UCSD-AML1 (cell line): ENCODE data around the gene ATP2B2.
"Not testable (repeated sequence)": the region's sequence is repeated elsewhere in the genome, so short reads cannot be mapped to it uniquely, and the experiment has no call there.

Source experiments
- DNase-seq: peaks from one replicate; lab custom pipeline; 2025; ENCODE audit not compliant: unreplicated experiment; lab: John Stamatoyannopoulos, UW

The ATP2B2 gene

DNA sequence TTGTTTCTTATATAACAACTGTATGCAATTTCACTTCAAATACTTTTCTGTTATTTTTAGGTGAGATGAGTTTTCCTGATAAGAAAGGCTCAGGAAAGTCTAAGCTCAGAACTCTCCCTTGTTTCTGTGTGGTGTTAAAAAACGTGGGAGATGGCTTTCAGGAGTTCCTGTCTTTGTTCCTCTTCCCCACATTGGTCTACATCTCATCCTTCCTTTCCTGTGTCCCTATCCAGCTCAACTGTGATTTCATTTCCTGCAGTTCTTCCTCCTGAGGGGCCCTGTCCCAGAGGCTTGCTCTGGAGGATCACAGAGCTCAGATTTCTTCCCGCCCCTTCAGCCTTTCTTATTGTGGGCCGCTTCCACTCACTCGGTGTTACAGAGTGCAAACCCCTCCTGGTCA, 195.7 kb downstream of the ATP2B2 start:
- DNase-seq, result no peak

DNA sequence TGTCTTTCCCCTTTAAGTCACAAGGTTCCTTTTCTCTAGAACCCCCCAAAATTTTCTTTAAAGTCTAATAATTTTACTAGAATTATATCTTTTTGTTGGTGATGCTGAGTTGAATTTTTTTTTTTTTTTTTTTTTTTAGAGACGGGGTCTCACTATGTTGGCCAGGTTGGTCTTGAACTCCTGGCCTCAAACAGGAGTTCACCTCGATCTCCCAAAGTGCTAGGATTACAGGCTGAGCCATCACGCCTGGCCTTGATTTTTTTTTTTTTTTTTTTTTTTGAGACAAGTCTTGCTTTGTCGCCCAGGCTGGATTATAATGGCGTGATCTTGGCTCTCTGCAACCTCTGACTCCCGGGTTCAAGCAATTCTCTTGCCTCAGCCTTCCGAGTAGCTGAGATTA, 196.7 kb downstream of the ATP2B2 start:
- DNase-seq, result no peak

DNA sequence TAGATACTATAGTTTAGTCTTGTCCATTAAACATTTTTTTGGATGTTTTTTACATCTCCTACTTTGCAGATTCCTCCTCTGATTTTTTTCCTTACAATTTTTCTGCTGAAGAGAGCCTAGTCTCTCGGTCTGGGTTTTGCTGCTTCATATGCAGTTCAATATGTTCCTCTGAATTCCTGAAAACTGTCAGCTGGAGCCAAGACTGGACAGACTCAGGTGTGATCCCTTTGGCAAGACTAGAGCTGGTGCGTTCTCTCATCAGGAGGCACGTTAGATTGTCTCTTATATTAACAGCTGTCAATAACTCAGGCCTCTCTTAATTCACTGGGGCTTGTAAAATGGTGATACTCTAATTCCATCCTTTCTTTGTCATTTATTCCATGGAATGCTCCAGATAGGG, 199.2 kb downstream of the ATP2B2 start:
- DNase-seq, result no peak

DNA sequence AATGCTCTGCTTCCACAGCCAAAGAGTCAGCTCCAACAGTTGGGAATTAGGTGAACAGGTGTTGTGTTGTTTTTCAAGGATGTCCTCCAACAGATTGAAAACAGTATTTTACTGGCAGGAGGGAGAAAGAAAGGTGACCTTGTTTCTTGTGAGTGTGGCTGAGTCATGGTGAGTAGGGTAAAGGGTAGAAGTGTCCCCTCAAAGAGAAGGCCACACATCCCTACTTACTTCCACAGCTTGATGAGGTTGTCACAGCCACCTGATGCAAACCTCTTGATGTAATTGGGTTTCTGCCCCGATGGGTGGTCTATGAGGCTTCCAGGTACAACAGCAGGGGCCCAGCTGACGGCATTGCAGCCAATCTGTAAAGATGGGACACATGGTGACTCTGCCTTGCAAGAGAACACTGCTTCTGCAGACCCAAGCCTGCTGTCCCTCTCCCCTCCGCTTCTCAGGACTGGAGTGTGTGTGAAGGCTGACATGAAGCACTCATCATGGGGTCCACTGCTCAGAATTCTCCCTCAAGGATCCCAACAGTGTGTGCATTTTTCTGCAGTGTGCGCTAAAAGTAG, 200.0 kb downstream of the ATP2B2 start:
- no peak for DNase-seq

DNA sequence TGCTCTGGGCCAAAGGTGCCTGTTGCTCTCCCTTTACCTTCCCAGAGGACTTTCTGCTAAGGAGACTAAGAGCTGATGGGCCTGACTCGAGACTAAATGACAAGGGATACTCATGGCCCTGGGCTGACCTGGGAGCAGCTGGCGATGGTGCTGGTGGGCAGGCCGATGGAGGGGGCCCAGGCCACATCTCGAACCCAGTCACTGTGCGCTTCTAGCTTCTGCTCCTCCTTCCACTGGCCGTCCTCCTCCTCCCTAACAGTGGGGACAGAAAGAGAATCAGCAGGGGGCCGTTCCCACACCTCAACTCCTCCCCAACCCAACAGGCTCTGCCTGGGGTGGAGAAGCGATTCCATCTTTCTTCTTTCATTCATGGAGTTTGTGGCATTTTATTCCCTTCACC, 200.5 kb downstream of the ATP2B2 start:
- no peak for DNase-seq

DNA sequence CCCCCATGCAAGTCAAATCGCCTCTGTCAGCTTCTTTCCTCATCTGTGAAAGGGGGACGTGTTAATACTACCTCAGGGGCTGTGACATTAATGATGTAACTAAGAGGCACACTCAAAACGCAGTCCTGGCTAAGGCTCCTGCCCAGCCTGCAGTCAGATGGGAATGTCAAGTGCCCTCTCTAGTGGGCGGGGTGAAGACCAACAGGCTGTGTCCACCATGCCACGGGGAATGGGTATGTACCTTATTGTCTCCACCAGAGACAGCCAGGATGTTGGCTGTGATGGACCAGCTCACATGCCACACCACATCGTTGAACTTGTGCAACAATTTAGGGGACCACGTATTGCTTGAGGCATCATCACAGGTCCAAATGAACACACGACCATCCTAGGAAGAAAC, 201.6 kb downstream of the ATP2B2 start:
- no peak for DNase-seq

DNA sequence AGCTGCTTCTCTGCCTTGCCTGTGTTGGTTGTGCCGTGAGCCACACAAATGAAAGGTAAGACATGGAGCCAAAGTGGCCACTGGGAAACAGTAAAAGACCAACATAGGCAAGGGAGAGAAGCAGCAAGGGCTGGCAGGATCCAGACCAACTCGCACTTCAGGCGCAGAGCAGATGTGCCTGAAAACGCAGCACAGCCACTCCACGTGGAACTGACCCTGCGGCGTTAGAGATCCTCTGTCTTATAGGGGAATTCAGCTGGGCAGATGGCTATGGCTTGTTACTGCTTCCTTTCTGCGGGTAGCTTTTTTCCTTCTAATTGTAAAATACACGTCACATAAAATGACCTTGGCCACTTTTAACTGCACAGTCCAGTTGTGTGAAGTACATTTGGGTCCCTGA, 202.3 kb downstream of the ATP2B2 start:
- DNase-seq, result no peak

DNA sequence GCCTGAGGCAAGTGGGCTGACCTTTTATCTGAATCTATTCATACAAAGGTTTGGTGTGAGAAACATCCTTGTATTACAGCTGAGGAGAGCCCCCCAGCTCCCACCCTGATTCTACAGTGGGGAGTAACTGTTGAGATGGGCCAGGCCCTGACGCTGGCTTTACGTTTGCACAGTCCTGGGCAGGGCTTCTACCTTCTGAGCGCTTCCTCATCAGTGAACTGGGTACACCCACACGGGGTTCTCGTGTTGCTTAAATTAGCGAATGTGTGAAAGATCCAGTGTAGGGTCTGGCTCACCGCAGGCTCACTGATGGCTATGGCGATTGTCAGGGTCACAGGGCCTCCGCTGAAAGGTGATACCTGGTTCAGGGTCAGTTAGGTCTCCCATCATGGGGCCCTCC, 205.3 kb downstream of the ATP2B2 start:
- no peak for DNase-seq

DNA sequence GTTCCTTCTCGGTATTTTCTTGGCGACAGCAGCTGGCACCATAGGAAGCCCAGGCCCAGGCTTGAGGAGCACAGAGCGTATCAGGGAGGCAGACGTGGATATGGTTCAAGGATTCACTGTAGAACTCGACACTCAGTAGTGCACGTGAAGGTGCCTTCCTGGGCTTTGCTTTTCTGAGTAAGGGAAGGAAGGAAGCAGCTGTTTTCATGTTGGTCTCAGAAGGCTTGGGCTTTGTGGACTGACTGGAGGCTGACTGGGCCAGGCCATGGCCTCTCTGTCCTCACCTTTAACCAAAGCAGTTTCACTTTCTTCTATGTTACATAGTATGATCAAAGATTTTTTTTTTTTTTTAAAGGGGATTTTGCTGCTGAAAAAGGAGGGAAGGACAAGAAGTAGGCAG, 205.7 kb downstream of the ATP2B2 start:
- no peak for DNase-seq

DNA sequence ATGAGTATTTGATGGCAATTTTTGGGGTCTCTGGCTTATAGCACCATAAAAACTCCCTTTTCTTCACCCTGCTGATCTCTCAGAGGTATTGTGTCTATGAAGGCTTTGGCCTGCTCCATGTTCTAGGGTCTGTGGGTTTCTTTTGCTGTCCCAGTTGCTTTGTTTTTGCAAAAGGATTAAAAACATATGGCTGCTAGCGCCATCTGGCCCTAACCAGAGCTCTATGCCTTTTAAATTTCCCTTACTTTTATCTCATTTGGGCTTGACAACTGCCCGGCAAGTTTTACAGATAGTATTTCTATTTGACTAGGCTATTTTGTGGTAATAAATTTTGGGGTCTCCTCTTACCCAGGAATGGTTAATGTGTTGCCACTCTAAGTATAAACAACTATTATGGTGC, 206.2 kb downstream of the ATP2B2 start:
- DNase-seq, result no peak

DNA sequence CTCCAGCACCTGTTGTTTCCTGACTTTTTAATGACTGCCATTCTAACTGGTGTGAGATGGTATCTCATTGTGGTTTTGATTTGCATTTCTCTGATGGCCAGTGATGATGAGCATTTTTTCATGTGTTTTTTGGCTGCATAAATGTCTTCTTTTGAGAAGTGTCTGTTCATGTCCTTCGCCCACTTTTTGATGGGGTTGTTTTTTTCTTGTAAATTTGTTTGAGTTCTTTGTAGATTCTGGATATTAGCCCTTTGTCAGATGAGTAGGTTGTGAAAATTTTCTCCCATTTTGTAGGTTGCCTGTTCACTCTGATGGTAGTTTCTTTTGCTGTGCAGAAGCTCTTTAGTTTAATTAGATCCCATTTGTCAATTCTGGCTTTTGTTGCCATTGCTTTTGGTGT, 207.3 kb downstream of the ATP2B2 start:
- DNase-seq, result not testable (repeated sequence)

DNA sequence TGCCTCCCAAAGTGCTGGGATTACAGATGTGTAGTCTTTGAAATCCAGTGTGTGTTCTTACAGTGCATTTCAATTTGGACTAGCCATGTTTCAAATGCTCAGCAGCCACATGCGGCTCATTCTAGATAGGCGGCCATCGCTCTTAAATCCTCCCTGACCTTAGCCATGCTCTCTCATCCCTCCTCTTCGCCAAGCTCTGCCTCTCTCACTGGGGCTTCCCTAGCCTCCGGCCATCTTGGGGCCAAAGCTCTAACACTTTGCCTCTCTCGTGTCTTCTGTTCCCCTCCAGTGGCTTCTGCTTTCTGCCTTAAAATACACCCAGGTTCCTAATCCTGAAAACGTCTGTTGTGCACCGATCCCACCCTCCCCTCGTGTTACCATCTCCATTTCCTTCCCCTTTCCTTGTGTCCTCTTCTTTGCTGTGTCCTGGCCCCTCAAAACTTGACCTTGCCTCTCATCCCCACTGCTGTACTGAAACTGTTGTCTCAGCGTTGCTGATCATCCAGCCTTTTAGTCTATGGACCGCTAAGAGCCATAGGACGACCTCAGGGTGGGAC, 211.3 kb downstream of the ATP2B2 start:
- DNase-seq, result no peak

DNA sequence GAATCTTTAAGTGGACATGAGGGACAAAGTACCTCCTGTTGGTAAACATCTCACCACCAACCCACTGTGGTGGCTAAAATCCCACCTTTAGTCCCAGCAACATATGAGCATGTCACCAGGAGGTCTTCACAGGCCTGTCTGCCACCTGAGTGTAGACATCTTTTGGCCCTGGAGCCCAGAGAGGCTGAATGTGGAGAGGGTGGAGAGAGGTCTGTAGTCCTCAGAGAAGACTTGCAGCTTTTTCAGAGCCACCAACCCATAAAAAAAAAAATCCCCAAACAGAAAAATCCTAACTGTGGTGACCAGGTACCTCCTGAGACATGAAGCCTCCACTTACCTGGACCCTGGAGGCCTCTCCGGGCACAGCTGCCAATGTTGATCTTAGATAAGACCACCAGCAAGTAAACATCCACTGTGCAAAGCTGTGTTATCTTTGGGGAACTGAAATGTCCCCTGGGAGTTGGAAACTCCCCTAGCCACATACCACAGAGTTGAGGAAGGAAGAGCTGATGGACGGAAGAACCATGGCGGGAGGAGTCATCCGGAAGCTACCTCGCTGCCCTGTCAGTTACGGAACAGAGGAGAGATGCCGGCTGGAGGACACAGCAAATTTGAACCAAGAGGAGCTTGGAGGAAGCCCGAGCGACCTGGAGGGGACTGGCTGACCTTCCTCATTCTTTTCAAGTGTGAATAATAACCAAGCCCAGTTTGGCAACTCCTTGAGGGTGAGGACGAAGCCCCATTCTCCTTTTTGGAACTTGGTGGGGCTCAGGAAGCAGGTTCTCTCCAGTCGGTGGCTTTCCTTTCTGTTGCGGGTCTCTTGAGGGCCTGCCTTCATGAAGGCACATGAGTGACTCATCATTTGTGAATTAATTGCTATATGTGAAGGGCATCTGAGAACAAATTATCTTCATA, 212.6 kb downstream of the ATP2B2 start, which contains the start of gene GHRL:
TSS of gene GHRL (minus strand) at position 443 of the 915 bp plus-strand sequence. CDS start 2,767 bp downstream, outside the sequence.
- DNase-seq, result peak; percentile 81

DNA sequence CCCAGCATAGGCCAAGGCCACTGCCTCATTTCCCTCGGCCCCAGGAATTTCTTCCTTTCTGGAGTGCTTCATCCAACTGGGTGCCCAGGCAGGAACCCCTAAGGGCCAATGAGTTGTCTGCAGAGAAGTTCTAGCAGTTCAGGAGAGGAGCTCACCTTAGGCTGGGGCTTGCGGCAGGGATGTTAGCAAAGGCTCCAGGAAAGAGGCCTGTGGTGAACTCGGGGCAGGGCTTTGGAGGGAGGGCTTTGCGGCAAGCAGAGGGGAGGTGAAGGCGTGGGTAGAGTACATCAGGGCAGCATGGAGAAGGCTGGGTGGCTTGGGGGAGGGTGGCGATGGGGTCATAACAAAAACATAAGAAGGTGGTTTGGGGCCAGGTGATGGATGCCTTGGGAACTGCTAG, 213.7 kb downstream of the ATP2B2 start:
- DNase-seq, result no peak

DNA sequence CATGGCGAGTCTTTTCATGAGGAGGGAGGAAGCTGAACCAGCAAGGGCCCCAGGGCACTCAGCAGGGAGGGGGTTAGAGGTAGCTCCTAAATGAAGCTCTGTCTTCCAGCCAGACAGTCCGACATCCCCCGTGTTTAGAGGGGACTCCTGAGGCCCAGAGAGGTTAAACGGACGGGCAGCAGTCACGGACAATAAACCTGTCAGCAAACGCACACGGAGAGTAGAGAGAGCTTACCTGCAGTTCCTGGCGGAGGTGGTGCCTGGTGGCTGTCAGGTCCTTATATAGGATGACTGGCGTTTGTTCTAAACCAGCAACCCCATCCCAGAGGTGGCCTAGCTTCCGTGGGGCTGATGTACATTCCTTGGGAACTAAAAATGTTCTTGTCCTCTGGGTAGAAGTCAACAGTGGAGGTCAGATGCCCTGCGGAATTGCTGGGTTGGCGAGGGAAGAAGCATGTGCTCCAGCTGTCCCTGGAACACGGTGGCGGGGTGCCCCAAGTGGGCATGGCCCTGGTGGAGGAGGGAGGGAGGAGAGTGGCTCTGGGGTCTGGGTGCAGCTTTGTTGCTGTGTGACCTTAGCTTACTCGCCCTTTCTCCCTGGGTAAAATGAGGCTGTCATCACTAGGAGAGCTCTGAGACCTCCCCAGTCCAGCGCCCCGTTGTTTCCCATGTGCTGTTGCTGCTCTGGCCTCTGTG, 214.8 kb downstream of the ATP2B2 start:
- DNase-seq, result no peak

DNA sequence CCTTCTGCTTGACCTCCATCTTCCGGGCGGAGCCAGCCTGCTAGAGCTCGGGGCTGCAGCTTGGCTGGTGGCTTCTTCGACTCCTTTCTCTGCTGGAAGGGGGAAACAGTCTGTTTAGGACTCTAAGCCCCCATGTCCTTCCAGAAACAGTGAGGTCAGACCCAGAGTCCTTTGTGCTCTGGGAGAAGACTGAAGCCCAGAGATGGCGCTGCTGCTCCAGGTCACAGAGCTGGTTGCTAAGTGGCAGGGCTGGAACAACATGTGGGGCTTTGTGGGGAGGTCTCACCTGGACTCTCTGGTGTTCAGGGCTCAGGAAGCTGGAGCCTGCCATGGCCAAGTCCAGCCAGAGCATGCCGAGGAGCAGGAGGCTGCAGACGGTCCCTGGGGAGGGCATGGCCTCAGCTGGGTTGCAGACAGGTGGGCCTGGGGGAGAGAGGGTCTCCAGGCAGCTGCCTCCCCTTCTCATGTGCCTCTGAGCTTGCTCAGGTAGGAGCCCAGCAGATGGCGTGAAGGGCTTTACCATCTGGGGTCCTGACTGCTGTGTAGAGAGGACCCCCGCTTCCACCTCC, 215.5 kb downstream of the ATP2B2 start:
- no peak for DNase-seq

DNA sequence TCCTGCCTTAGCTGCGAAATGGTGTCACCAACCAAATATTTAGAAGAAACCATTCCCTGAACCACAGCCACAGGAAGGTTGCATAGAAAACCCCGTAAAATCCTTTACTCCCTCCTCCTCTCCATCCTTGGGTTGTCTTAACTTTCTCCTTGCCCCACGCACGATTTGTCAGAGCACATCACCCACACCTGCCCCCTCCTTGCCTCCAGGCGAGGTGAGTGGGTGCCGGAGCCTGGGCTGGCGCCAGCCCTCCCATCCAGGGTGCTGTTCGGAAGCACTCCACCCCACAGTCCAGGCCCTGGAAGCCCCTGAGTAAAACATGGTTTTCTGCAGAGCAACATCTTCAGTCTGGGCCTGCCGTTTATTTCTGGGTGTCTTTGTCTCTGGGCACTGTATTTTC, 216.3 kb downstream of the ATP2B2 start:
- no peak for DNase-seq

DNA sequence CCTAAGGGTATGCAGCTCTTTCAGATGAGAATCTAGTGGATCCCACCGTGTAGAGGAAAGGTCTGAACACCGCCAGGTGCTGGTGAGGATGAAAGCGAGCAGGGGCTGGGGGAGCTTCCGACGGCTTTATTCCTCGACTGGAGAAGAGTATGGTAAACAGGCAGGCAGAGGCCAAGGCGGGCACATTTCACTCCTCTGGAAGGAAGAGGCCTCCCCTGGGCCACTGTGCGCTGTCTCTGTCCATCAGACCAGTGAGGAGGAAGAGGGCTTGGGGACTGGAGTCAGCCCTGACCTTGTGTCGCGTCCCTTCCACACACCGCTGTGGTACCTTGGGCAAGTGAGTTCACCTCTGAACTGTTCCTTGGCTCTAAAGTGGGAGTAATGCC, 216.8 kb downstream of the ATP2B2 start:
- no peak for DNase-seq

DNA sequence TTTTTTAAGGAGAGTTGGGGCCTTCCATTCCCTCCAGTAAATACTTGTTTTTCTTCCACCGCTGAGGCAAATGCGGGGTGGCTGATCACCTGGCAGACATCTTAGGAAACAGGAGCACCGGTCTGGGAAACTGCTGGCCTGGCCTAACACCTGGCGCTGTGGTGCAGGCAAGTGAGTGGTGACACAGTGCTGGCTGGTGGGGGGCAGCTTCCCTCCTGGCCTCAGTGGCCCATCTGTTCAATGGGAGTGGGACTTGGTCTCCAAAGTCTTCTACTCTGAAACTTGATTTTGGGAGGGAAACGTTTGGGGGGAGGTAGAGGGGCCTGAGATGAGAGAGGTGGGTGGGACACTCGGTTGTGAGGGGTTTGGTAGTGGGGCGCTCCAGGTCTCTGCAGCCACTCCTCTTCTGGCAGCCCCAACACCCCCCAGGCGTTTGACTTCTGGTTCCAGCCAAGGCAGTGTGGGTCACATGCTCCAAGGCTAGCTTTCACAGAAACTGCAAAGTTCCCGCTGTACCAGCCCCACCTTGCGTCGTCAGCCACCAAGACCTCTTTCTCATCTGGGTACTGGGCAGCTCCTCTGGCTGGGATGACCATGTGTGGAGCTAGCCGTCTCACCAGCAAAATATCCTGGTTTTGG, 217.3 kb downstream of the ATP2B2 start:
- DNase-seq, result no peak

DNA sequence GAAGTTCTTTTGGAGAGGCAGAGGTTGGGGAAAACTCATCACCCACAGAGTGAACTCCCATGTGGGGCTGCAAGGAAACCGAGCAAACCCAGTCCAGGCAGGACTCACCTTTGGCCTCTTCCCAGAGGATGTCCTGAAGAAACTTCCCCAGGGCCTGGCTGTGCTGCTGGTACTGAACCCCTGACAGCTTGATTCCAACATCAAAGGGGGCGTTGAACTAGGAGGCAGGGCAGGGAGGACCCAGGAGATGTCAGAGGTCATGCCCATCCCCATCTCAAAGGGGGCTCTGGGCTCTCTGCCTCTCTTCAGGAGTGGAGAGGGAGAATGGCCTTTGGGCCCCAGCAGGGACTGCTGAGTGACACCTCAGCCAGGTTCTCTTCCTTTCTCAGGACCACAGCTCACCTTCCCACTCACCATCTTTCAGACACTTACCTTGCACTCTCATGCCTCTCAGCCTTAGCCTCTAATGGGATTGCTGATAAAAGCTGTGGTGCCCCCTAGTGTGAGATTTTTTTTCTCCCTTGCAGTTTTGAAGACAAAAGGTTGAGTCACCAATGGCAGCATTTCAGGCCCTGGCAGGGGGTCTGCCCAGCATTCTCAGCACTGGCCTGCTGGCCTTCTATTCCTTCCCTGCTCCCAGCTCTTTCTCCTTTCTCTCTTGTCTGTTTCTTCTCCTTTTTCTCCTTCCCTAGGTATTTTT, 218.6 kb downstream of the ATP2B2 start:
- no peak for DNase-seq
